HCT116 (cell line): ENCODE results near the gene TAL2.

Experiments
- EZH2 ChIP-seq: fragments of 200-600 bp; sonication (generic); IDR thresholded peaks from 2 replicates; pipeline ENCODE4 v1.6.1; 2017; ENCODE audit warnings: antibody characterized with exemption, mixed run types
- POLR2A ChIP-seq: IDR thresholded peaks from 2 replicates; pipeline ENCODE4 v1.7.0; 2011; ENCODE audit warnings: borderline replicate concordance; ENCODE audit not compliant: insufficient read depth, insufficient read length; ENCODE audit errors: extremely low read depth
- POLR2AphosphoS5 ChIP-seq: IDR thresholded peaks from 2 replicates; pipeline ENCODE4 v1.6.1; 2011; ENCODE audit warnings: mild to moderate bottlenecking, low read depth, low read length, moderate library complexity
- SIN3A ChIP-seq: IDR thresholded peaks from 2 replicates; pipeline ENCODE4 v1.6.1; 2012; ENCODE audit warnings: low read depth
- SP1 ChIP-seq: IDR thresholded peaks from 2 replicates; pipeline ENCODE4 v1.6.1; 2012; ENCODE audit warnings: low read depth
- TF ChIP-seq, protein P1 (sequence below), 3 experiments: fragments of 200-600 bp in 1 of 3; sonication (generic) in 1 of 3; IDR thresholded peaks in 2 of 3; conservative IDR thresholded peaks in 1 of 3; 2 replicates each; pipeline ENCODE4 v1.5.1; 2012 to 2017; ENCODE audit warnings: low read depth in 2 of 3, low read length in 2 of 3, antibody characterized with exemption in 1 of 3, borderline replicate concordance in 1 of 3, control low read depth in 1 of 3, mild to moderate bottlenecking in 1 of 3, mixed read lengths in 1 of 3, mixed run types in 1 of 3, moderate library complexity in 1 of 3; ENCODE audit not compliant: insufficient read depth in 1 of 3
- TF ChIP-seq, protein P2 (sequence below): IDR thresholded peaks from 2 replicates; pipeline ENCODE4 v1.6.1; 2012; ENCODE audit warnings: low read depth
- TF ChIP-seq, protein P3 (sequence below): IDR thresholded peaks from 2 replicates; pipeline ENCODE4 v1.6.1; 2012

DNA sequence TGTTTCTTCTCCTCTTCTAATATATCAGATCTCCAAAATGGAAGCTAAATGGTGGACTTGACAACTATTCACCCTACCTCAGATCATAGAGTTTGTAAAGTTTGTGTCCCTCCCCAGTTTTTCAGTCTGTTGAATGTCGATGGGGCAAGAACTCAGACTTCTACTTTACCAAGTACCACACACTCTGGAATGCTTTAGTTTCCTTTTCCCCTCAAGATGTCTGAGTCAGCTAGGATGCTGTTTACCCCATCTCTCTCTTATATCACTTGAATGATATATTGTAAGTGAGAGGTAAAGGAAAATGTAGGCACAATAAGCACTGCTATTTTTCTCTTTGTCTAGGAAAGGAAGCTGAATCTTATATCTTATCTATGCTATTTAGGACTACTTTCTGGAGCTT lies 25.9 kb upstream of the TAL2 start:
- TF ChIP-seq, protein P1, sequence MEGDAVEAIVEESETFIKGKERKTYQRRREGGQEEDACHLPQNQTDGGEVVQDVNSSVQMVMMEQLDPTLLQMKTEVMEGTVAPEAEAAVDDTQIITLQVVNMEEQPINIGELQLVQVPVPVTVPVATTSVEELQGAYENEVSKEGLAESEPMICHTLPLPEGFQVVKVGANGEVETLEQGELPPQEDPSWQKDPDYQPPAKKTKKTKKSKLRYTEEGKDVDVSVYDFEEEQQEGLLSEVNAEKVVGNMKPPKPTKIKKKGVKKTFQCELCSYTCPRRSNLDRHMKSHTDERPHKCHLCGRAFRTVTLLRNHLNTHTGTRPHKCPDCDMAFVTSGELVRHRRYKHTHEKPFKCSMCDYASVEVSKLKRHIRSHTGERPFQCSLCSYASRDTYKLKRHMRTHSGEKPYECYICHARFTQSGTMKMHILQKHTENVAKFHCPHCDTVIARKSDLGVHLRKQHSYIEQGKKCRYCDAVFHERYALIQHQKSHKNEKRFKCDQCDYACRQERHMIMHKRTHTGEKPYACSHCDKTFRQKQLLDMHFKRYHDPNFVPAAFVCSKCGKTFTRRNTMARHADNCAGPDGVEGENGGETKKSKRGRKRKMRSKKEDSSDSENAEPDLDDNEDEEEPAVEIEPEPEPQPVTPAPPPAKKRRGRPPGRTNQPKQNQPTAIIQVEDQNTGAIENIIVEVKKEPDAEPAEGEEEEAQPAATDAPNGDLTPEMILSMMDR (IDR thresholded peaks at IDR 0.05 in 2 of 3, conservative IDR thresholded peaks at IDR 0.05 in 1 of 3; ENCODE audit: borderline replicate concordance in 1 of 3, insufficient read depth in 1 of 3, low read depth in 2 of 3, low read length in 2 of 3): no peak
- TF ChIP-seq, protein P2, sequence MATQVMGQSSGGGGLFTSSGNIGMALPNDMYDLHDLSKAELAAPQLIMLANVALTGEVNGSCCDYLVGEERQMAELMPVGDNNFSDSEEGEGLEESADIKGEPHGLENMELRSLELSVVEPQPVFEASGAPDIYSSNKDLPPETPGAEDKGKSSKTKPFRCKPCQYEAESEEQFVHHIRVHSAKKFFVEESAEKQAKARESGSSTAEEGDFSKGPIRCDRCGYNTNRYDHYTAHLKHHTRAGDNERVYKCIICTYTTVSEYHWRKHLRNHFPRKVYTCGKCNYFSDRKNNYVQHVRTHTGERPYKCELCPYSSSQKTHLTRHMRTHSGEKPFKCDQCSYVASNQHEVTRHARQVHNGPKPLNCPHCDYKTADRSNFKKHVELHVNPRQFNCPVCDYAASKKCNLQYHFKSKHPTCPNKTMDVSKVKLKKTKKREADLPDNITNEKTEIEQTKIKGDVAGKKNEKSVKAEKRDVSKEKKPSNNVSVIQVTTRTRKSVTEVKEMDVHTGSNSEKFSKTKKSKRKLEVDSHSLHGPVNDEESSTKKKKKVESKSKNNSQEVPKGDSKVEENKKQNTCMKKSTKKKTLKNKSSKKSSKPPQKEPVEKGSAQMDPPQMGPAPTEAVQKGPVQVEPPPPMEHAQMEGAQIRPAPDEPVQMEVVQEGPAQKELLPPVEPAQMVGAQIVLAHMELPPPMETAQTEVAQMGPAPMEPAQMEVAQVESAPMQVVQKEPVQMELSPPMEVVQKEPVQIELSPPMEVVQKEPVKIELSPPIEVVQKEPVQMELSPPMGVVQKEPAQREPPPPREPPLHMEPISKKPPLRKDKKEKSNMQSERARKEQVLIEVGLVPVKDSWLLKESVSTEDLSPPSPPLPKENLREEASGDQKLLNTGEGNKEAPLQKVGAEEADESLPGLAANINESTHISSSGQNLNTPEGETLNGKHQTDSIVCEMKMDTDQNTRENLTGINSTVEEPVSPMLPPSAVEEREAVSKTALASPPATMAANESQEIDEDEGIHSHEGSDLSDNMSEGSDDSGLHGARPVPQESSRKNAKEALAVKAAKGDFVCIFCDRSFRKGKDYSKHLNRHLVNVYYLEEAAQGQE: no peak
- TF ChIP-seq SIN3A (no peak), POLR2A (no peak), SP1 (no peak), EZH2 (no peak), POLR2AphosphoS5 (no peak)
- TF ChIP-seq, protein P3, sequence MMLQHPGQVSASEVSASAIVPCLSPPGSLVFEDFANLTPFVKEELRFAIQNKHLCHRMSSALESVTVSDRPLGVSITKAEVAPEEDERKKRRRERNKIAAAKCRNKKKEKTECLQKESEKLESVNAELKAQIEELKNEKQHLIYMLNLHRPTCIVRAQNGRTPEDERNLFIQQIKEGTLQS: no peak
